NCI-H446 treated with DMSO at 0.1 percent for 48 hours (cell line): ENCODE measurements around the gene RNU11.
"Not testable (repeated sequence)": the region's sequence is repeated elsewhere in the genome, so short reads cannot be mapped to it uniquely, and the experiment has no call there.

Experiments
- DNase-seq: peaks from one replicate; lab custom pipeline; 2025; lab: John Stamatoyannopoulos, UW

Gene RNU11

DNA sequence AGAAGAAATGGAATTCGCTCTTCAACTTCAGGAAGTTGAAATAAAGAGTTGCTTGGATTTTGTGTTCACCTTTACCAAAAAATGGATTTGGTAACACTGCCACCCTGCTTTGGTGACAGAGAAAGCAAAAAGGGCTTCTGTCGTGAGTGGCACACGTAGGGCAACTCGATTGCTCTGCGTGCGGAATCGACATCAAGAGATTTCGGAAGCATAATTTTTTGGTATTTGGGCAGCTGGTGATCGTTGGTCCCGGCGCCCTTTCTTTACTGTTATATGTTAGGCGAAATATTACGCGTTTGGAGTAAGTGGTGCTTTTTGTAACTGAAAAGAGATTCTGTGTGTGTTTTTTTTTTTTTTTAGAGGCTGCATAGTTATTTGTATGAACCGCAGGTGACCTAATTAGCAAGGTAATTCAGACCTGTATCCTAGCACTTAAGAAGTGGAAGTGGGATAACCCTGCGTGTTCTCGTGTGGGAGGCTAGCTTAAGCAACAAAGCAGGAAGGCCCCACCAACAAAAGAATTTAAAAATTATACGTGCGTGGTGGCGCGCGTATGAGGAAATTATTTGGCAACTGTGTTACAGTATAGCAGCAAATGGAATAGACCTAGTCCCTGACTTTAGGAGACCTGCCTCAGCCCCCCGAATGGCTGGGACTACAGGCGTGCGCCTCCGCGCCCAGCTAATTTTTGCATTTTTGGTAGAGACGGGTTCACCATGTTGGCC lies at the start of gene RNU11:
Gene RNU11, plus strand, starts transcription at position 127 of the 725 bp plus-strand sequence.
- peak; percentile 100 for DNase-seq

DNA sequence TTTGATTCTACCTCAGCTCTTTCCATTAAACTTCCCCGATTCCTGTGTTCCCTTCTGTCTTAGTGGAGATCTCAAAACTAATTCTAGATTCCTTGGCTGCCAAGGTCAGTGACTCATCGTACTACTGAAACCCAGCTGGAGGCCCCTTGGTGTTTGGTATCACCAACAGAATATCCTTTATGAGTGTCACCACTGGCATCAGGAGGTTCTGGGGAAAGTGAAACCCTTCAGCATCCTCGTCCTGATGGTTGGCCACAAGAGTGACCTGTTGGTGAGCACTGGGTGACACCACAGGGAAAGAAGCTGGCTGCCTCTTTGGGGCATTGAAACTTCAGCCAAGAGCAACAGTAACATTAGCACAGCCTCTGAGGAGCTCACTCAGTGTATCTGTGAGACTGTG lies 46.7 kb upstream of the RNU11 start:
- no peak for DNase-seq

DNA sequence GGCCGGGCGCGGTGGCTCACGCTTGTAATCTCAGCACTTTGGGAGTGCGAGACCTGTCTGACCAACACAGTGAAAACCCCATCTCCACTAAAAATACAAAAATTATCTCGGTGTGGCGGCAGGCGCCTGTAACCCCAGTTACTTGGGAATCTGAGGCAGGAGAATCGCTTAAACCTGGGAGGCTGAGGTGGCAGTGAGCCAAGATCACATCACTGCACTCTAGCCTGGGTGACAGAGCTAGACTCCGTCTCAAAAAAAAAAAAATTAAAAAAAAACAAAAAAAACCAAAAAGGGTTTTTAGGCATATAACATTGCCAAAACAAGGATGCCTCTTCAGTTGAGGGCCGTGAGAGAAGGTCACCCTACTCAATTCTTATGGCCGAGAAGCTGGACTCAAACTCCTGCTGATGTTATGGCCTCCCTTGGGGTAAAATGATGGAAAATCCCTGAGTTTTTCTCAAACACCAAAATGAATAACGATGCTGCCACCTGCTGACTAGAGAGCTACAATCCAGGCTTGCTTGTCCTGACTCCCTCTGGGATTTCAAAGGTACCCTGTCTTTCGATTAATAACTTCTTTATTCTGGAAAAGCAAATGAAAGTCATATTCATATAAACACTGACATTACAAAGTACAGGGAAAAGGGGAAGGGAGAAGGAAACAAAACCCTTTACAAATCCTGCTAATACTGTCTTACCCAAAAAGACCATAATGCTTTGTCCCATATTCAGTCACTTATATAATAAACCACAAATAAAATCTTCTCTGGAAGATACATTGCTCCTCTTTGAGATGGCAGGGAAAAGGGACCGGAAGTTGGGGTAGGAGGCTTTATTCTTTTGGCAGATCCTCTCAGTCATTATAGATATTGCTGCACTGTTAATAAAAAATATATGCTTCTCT lies 45.6 kb upstream of the RNU11 start:
- DNase-seq, result peak; percentile 58

DNA sequence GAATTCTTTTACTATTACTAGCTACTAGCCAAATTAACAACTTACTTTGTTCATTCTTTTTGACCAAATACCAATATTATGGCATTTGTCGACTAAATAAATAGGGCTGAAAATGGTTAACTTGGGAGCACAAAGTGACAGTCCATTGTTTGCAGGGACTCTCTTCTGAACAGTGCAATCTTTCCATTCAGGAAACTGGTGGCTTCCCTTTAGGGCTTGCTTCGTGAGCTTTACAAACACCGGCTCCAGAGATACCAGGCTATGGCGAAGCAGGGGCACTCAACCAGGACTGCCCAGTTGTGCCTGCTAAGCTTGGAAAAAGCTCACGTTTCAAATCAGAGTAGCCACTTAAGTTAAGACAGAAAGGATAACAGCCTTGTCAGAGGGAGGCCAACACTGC lies 44.0 kb upstream of the RNU11 start:
- no peak for DNase-seq

DNA sequence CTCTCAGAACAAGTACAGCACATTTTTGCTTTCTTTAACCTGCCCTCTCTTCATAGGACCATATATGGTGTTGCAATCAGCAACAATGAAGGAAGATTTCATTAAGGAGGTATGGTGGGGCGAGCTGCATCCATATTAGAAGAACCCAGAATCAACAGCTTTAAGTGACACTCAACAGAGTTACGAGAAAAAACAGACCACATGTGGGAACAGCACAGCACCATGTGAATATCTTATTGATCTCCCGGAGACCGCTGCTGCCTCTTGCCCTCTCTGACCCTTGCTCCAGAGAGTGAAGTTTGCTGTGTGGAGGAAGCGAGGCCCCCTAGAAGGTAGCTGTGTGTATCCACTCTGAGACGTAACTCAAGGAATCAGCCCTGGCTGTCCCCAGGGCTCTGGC lies 43.4 kb upstream of the RNU11 start:
- DNase-seq, result no peak

DNA sequence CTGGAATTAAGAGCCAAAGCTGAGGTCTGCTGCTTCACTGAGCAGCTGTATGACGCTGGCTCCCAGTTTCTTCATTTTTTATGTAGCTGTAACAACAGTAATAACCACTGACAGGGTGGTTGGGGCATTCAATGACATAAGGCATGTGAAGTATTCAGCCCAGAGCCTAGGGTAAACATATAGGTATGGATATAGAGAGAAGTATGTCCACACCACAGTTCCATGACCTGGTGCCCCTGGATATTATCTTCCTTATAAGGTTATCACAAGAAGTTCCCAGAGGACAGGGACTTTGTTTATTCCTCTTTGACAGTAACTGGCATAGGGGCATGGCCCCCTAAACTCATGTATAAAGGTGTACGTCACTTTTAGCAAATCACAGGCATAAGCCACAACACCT lies 41.6 kb upstream of the RNU11 start:
- DNase-seq, result no peak

DNA sequence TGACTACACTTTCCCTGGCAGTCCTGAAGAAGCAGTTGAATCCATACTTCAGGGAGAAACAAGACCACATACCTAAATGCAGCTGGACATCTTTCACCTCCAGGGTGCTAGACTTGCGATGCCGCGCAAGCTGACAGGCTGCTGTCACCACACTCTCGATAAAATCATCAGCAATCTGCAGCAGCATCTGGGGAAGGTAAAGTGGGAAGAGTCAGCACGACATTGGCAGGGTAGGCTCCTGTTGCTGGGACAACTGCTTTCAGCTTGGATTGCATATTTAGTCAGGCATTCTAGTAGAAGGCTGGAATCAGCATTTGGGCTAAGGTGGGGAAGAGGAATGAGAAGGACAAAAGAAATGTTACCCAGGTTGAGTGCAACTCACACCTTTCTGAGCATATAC lies 35.2 kb upstream of the RNU11 start:
- no peak for DNase-seq

DNA sequence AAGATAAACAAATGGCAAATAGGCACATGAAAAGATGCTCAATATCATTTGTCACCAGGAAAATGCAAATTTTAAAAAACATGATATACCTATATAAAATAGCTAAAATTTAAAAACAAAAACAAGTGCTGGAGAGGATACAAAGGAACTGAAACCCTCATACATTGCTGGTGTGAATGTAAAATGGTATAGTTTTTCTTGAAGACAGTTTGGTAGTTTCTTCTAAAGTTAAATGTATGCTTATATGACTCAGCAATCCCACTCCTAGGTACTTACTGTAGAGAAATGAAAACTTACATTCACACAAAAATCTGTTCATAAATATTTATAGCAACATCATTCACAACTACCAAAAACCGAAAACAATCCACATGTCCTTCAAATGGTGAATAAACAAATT lies 16.7 kb upstream of the RNU11 start:
- no peak for DNase-seq

DNA sequence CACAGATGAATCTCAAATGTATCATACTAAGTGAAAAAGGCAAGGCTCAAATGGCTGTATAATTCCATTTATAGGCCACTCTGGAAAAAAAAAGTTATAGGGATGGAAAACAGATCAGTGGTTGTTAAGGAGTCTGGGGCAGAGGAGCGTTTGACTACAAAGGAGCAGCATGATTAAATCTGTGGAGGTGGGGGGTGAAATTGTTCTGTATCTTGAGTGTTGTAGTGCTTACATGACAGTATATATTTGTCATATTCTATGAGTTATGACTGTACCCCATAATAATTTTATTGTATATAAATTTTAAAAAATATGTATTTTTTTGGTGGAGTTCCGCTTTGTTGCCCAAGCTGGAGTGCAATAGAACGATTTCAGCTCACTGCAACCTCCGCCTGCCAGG lies 15.8 kb upstream of the RNU11 start:
- DNase-seq, result no peak

DNA sequence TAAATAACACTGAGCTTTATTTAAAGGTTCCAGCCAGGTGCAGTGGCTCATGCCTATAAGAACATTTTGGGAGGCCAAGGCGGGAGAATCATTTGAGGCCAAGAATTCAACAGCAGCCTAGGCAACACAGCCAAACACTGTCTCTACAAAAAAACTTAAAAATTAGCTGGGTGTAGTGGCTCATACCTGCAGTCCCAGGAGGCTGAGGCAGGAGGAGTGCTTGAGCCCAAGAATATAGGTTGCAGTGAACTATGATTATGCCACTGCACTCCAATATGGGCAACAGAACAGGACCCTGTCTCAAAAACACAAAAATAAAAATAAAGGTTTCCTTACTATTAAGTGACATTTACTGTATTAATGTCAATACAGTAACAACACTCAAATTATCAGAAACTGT lies 7.6 kb upstream of the RNU11 start:
- no peak for DNase-seq

DNA sequence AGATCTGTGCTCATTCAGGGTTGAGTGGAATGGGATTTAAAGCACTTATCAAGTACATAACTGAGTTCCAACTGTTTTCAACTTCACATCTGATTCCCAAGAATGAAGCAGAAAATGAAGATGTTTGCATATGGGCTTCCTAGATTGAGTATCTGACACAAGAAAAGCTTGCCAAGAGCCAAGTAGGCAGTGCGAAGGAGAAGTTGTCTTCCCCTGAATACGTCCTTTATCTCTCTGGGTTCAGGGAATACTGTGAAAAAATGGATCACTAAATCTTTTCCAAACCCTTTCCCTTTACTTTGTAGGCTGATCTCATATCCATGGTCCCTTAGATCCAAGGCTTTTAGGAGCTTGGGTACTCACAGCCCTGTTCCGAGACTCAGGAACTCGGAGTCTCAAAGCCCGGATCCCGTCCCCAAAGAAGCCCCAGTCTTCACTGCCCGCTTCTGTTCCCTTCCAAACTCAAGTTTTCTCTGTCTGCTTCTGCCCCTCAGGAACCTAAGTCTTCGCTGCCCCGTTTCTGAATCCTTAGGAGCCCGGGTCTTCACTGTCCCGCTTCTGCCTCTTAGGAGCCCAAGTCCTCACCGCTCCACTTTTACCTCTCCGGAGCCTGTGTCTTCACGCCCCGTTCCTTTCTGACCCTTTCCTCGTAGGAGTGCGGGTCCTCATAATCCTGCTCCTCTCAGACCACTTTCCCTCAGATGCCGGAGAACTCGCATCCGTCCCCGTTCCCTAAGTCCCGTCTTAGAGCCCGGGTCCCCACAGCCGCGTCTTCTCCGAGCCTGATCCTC lies 6.1 kb upstream of the RNU11 start:
- no peak for DNase-seq

DNA sequence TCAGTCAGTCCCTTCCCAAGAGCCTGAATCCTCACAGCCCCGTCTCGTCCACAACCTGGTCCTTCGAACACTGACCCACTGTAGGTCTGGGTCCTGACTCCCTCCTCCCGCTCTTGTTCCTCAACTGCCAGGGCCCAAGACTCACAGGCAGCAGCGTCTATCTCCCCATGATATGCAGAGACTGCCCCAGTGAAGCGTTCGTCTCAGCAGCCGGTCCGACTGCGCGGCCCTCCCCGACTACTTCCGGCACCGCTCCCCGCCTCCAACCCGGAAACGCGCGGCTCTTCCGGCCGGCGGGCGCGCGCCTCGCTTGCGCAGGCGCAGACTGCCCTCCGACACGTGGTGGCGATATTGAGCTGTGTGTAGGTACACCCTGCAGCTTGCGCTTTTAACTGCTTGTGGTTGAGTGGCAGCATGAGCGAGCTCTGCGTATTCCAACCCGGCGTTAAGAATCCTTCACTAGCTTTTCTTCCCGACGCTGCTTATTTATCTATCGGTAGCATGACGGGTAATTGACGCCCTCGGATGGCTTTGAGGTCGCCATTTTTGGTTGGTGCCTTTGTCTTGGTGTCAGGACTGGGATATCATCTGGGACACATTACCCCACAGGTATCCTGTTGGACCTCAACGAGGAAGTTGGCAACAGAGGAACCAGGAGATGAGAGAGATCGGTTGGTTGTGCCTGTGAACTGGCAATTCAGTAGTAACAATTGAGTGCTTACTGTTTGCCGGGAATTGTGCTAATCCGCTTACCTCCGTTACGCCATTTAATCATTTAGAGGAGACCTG lies 5.4 kb upstream of the RNU11 start, which contains the start of gene TAF12:
Gene TAF12, minus strand, starts transcription at position 221 of the 789 bp plus-strand sequence. CDS start 20,986 bp downstream, outside the sequence.
- peak; percentile 93 for DNase-seq

DNA sequence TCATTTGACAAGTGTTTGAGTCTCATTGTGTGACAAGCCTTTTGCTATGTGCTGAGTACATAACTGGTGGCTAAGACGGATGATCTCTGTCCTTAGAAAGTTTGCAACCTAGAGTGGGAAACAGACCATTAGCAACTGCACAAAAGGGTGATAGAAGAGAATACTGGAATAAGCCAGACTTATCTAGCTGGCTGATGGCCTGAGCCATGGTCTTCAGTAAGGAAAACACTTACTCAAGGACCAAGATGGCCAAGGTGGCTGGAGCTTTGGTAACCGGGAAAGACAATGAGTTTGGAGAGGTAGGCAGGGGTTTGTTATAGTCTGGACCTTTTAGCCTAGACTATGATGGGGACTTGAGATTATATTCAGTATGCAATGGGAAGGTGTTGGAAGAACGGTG lies 3.9 kb upstream of the RNU11 start:
- no peak for DNase-seq

DNA sequence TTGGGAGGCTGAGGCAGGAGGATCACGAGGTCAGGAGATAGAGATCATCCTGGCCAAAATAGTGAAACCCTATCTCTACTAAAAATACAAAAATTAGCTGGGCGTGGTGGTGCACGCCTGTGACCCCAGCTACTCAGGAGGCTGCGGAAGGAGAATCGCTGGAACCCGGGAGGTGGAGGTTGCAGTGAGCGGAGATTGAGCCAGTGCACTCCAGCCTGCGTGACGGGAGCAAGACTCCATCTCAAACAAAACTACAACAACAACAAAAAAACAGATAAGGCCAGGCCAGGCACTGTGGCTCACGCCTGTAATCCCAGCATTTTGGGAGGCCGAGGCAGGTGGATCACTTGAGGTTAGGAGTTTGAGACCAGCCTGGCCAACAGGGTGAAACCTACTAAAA lies 3.0 kb upstream of the RNU11 start:
- not testable (repeated sequence) for DNase-seq

DNA sequence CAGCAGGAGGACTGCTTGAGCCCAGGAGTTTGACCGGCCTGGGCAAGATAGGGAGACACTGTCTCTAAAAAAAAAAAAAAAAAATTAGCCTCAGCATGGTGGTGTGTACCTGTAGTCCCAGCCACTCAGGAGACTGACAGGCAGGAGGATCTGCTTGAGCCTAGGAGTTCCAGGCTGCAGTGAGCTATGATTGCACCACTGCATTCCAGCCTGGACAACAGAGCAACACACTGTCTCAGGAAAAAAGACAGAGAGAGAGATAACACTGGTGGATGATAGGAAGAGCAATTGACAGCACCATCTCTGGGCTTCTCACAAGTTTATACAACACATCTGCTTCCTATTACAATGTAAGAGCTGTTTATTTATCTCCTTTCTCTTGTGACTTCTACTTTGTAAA lies 2.4 kb upstream of the RNU11 start:
- no peak for DNase-seq

DNA sequence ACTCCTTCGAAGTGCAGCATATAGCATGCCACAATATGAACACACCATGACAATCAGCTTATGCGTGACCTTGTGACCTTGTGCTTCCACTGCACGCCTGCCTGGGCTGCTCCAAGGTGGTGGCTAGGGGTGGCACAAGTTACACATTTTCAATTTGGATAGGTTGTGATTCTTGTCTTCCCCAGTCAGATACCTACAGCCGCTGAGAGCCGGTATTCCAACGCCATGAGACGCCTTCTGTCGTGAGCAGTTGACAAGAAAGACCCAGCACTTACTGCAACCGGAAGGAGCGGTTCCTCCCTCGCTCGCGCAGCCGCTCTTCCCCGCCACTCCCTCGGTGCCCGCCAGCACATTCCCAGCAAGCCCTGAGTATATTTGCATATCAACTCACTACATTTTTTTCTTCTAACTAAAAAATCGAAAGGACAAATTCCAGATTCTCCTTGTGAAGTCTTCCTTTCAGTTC lies 359 bp upstream of the RNU11 start:
- peak; percentile 94 for DNase-seq

DNA sequence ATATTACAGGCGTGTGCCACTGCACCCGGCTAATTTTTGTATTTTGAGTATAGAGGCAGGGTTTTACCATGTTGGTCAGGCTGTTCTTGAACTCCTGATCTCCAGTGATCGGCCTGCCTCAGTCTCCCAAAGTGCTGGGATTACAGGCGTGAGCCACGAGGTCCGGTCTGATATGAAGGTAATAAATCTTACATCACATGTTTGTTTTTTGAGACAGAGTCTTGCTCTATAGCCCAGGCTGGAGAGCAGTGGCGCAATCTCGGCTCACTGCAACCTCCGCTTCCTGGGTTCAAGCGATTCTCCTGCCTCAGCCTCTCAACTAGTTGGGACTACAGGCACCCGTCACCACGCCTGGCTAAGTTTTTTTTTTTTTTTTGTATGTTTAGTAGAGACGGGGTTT lies 4.7 kb downstream of the RNU11 start:
- DNase-seq, result not testable (repeated sequence)

DNA sequence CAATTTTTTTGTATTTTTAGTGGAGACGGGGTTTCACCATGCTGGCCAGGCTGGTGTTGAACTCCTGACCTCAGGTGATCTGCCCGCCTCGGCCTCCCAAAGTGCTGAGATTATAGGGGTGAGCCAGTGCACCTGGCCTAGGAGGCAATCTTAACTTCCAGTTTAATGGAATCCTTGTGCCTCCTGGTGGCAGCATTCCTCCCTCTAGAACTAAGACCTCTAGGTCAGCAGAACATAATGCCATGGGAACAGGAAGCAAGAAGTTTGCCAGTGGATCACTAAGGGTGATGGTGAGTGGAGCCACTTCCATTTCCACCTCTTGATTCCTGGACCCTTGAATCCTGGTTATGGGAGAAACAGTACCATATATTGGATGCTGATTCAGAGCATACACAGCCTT lies 5.5 kb downstream of the RNU11 start:
- not testable (repeated sequence) for DNase-seq

DNA sequence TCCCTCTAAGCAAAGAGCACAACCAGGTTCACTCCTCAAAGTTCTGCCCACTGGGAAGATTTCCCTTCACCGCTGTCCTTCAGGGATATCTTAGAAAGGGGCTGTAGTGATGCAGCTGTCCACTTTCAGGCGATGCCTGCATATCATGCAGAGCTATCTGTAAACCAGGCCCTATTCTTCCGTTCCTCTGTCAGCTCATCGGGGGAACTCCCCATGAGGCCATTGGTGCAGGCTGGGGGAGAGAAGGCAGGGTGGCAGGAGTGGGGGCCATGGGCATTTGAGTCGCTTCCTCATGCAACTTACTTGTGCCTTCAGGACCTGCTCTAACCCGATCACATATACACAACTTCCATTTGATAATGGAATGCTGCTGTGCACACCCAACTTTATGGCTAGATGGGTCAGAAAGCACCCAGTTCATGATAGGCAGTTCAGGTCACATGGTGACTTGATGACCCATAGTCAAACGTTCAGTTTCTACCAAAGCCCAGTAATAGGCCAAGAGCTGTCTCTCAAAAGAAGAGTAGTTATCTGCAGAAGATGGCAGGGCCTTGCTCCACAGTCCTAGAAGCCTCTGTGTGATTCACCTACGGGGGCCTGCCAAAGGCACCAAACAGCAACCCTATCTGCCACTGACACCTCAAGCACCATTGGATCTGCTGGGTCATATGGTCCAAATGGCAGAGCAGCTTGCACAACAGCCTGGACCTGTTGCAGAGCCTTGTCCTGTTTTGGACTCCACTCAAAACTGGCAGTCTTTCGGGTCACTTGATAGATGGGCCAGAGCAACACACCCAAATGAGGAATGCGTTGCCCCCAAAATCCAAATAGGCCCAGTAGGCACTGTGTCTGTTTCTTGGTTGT lies 7.3 kb downstream of the RNU11 start:
- DNase-seq, result not testable (repeated sequence)

DNA sequence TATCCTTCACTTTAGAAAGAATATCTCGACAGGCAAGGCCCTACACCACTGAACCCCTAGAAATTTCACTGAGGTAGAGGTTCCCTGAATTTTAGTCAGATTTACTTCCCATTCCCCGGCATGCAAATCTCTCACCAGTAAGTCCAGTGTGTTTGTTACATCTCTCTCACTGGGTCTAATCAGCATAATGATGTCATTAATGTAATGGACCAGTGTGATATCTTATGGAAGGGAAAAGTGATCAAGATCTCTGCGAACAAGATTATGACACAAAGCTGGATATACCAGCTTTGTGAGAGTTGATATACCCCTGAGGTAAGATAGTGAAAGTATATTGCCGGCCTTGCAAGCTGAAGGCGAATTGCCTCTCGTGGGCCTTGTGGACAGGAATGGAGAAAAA lies 7.9 kb downstream of the RNU11 start:
- DNase-seq, result no peak
